H9 (cell line): ENCODE measurements around the gene SLC12A4. TPM values are rescaled to one million over a fixed set of nuclear protein-coding genes. Genes with fewer than 3 reads are reported as not detected.

Experiments
- DNase-seq: peaks from one replicate; pipeline ENCODE4 v3.0.0-alpha.2; 2017
- H2AFZ ChIP-seq: one replicate; pipeline ENCODE4 v1.6.1; 2013; ENCODE audit warnings: mild to moderate bottlenecking, low read length, control low read depth, moderate library complexity
- H2AK5ac ChIP-seq: 2 replicates; pipeline ENCODE4 v1.6.1; 2013; ENCODE audit warnings: low read length, control low read depth, mixed read lengths; ENCODE audit not compliant: insufficient read length
- H2BK120ac ChIP-seq: one replicate; pipeline ENCODE4 v1.6.1; 2013; ENCODE audit warnings: low read depth, mild to moderate bottlenecking, low read length, control low read depth, inconsistent platforms; ENCODE audit not compliant: poor library complexity, severe bottlenecking
- H2BK12ac ChIP-seq: 2 replicates; pipeline ENCODE4 v1.6.1; 2013; ENCODE audit warnings: low read length, control low read depth, mixed read lengths, low read depth; ENCODE audit not compliant: insufficient read length
- H2BK15ac ChIP-seq: 2 replicates; pipeline ENCODE4 v1.6.1; 2013; ENCODE audit warnings: low read depth, low read length, control low read depth
- H2BK20ac ChIP-seq: one replicate; pipeline ENCODE4 v1.6.1; 2013; ENCODE audit warnings: low read depth, mild to moderate bottlenecking, low read length, control low read depth, inconsistent platforms; ENCODE audit not compliant: poor library complexity, severe bottlenecking
- H2BK5ac ChIP-seq: 2 replicates; pipeline ENCODE4 v1.6.1; 2013; ENCODE audit warnings: low read length, control low read depth, mixed read lengths; ENCODE audit not compliant: insufficient read length
- H3K14ac ChIP-seq: 2 replicates; pipeline ENCODE4 v1.6.1; 2013; ENCODE audit warnings: low read length, control low read depth; ENCODE audit not compliant: insufficient read depth
- H3K18ac ChIP-seq: 2 replicates; pipeline ENCODE4 v1.6.1; 2013; ENCODE audit warnings: low read depth, mild to moderate bottlenecking, mixed read lengths, low read length, control low read depth; ENCODE audit not compliant: insufficient read length
- H3K23ac ChIP-seq: 2 replicates; pipeline ENCODE4 v1.6.1; 2013; ENCODE audit warnings: low read length, control low read depth, mixed read lengths, low read depth; ENCODE audit not compliant: insufficient read length
- H3K23me2 ChIP-seq: 2 replicates; pipeline ENCODE4 v1.6.1; 2013; ENCODE audit warnings: low read depth, mild to moderate bottlenecking, mixed read lengths, low read length, control low read depth; ENCODE audit not compliant: insufficient read length, poor library complexity, severe bottlenecking
- H3K27ac ChIP-seq: 2 replicates; pipeline ENCODE4 v1.5.1; 2013; ENCODE audit warnings: low read length, control low read depth, mixed read lengths, low read depth; ENCODE audit not compliant: insufficient read length
- H3K27me3 ChIP-seq: 2 replicates; pipeline ENCODE4 v1.6.1; 2013; ENCODE audit warnings: low read length, control low read depth, inconsistent platforms; ENCODE audit not compliant: insufficient read depth
- H3K4ac ChIP-seq: 2 replicates; pipeline ENCODE4 v1.6.1; 2013; ENCODE audit warnings: low read depth, mild to moderate bottlenecking, control low read depth, inconsistent platforms, low read length, moderate library complexity
- H3K4me1 ChIP-seq: 2 replicates; pipeline ENCODE4 v1.6.1; 2013; ENCODE audit warnings: low read length, control low read depth, inconsistent platforms; ENCODE audit not compliant: insufficient read depth
- H3K4me2 ChIP-seq: 2 replicates; pipeline ENCODE4 v1.6.1; 2013; ENCODE audit warnings: low read length, control low read depth, mixed read lengths; ENCODE audit not compliant: insufficient read length, insufficient read depth
- H3K56ac ChIP-seq: 2 replicates; pipeline ENCODE4 v1.6.1; 2013; ENCODE audit warnings: low read depth, mild to moderate bottlenecking, mixed read lengths, low read length, control low read depth; ENCODE audit not compliant: insufficient read length
- H3K79me1 ChIP-seq: 2 replicates; pipeline ENCODE4 v1.6.1; 2013; ENCODE audit warnings: low read depth, mild to moderate bottlenecking, moderate library complexity, low read length, control low read depth, inconsistent platforms; ENCODE audit not compliant: insufficient read depth, poor library complexity, severe bottlenecking
- H3K79me2 ChIP-seq: 2 replicates; pipeline ENCODE4 v1.6.1; 2013; ENCODE audit warnings: low read length, control low read depth, inconsistent platforms; ENCODE audit not compliant: insufficient read depth
- H3K9ac ChIP-seq: 2 replicates; pipeline ENCODE4 v1.6.1; 2013; ENCODE audit warnings: low read length, control low read depth, mixed read lengths; ENCODE audit not compliant: insufficient read length; ENCODE audit errors: extremely low read depth
- H3K9me3 ChIP-seq: one replicate; pipeline ENCODE4 v1.6.1; 2013; ENCODE audit warnings: low read depth, low read length, inconsistent platforms; ENCODE audit not compliant: control insufficient read depth
- H3T11ph ChIP-seq: one replicate; pipeline ENCODE4 v1.6.1; 2013; ENCODE audit warnings: mild to moderate bottlenecking, low read length, control low read depth, inconsistent platforms
- H4K20me1 ChIP-seq: one replicate; pipeline ENCODE4 v1.6.1; 2013; ENCODE audit not compliant: control insufficient read depth, insufficient read length, insufficient read depth
- H4K5ac ChIP-seq: 2 replicates; pipeline ENCODE4 v1.6.1; 2013; ENCODE audit warnings: low read depth, mild to moderate bottlenecking, mixed read lengths, low read length, control low read depth; ENCODE audit not compliant: insufficient read length
- H4K8ac ChIP-seq: replicated peaks from 2 replicates; pipeline ENCODE4 v1.6.1; 2013; ENCODE audit warnings: low read length, control low read depth, mixed read lengths, low read depth; ENCODE audit not compliant: insufficient read length
- H4K91ac ChIP-seq: 2 replicates; pipeline ENCODE4 v1.6.1; 2013; ENCODE audit warnings: low read depth, mild to moderate bottlenecking, moderate library complexity, mixed read lengths, low read length, control low read depth; ENCODE audit not compliant: insufficient read length
- H3K27ac Mint-ChIP-seq, 3 experiments: 2 replicates in 2 of 3; 3 replicates in 1 of 3; pipeline ENCODE4 v1.8.0; 2020 to 2021; ENCODE audit warnings: mixed read lengths in 3 of 3, mild to moderate bottlenecking in 1 of 3, moderate library complexity in 1 of 3
- H3K27me3 Mint-ChIP-seq: 2 replicates; pipeline ENCODE4 v1.8.0; 2021; ENCODE audit warnings: low read depth, mild to moderate bottlenecking, moderate library complexity, mixed read lengths
- H3K36me3 Mint-ChIP-seq, 3 experiments: 2 replicates in 2 of 3; 3 replicates in 1 of 3; pipeline ENCODE4 v1.8.0; 2020 to 2021; ENCODE audit warnings: low read depth in 3 of 3, mixed read lengths in 3 of 3; ENCODE audit not compliant: insufficient read depth in 1 of 3
- H3K4me1 Mint-ChIP-seq, 2 experiments: 2 replicates each; pipeline ENCODE4 v1.8.0; 2020; ENCODE audit warnings: mixed read lengths in 2 of 2
- H3K4me3 Mint-ChIP-seq, 2 experiments: 2 replicates in 1 of 2; 3 replicates in 1 of 2; pipeline ENCODE4 v1.8.0; 2020 to 2021; ENCODE audit warnings: mild to moderate bottlenecking in 2 of 2, mixed read lengths in 2 of 2, moderate library complexity in 1 of 2
- H3K9me3 Mint-ChIP-seq, 2 experiments: 2 replicates in 1 of 2; 3 replicates in 1 of 2; pipeline ENCODE4 v1.8.0; 2020; ENCODE audit warnings: mild to moderate bottlenecking in 2 of 2, mixed read lengths in 2 of 2, moderate library complexity in 1 of 2
- CTCF ChIP-seq: fragments of 200-600 bp; sonication (generic); conservative IDR thresholded peaks from 3 replicates; pipeline ENCODE4 v1.8.0; 2021; ENCODE audit warnings: antibody characterized with exemption, mild to moderate bottlenecking
- WGBS: extraction: QIAGEN DNeasy Blood & Tissue Kit; methylation state at CpG from one replicate; pipeline ENCODE4 v1.1.7; 2013; ENCODE audit warnings: missing lambda C conversion rate, low lambda C conversion rate, mixed read lengths; ENCODE audit not compliant: insufficient read length; ENCODE audit errors: extremely low coverage; 5-methylcytosine and 5-hydroxymethylcytosine counted together
- total RNA-seq: library from RNA; stranded (reverse); gene quantifications from 2 replicates; pipeline ENCODE4 v1.2.1, GENCODE V29; 2021

The SLC12A4 gene
- total RNA-seq, 1 experiment from 2014 or later = 46.7 TPM

- no peak for DNase-seq
- Mint-ChIP-seq H3K9me3 (no peaks in the 10 kb centered on the region), H3K27ac (peak overlapping the region; percentile 55 to 93 (median 79); a peak in 6 of 7 replicates), H3K27me3 (no peaks in the 10 kb centered on the region; the same call in 1 of the 2 replicates), H3K36me3 (peaks cover 5 to 21% (median 8%) of the 10 kb centered on the region in 3 experiments; a peak in 5 of 7 replicates), H3K4me3 (peak overlapping the region in 1 of 2 experiments; percentile 39; a peak in 1 of 5 replicates), H3K4me1 (peaks cover 19 to 23% of the 10 kb centered on the region in 2 experiments)
- Histone ChIP-seq H3K9ac (no peak overlapping the region), H3K23me2 (no peaks in the 10 kb centered on the region), H2AK5ac (no peak overlapping the region), H4K20me1 (no peaks in the 10 kb centered on the region), H3K27ac (no peak overlapping the region), H3K4ac (no peak overlapping the region), H3K79me1 (no peaks in the 10 kb centered on the region), H4K8ac (no peak overlapping the region), H2BK12ac (no peak overlapping the region), H3K9me3 (no peaks in the 10 kb centered on the region), H3K18ac (no peak overlapping the region), H2BK20ac (no peak overlapping the region), H4K5ac (no peak overlapping the region), H3K4me2 (no peak overlapping the region), H3K4me1 (peaks cover 7% of the 10 kb centered on the region; the same call in 1 of the 2 replicates), H3K23ac (no peak overlapping the region), H3T11ph (no peak overlapping the region), H2BK15ac (no peak overlapping the region), H2BK120ac (no peak overlapping the region), H3K56ac (no peak overlapping the region), H3K79me2 (no peaks in the 10 kb centered on the region), H4K91ac (no peak overlapping the region), H2AFZ (no peak overlapping the region), H2BK5ac (peak overlapping the region; percentile 32), H3K27me3 (no peaks in the 10 kb centered on the region), H3K14ac (no peak overlapping the region; the same call in 1 of the 2 replicates)
- TF ChIP-seq CTCF = no peak
- no CpG with 5 or more reads among the region's 6 CpGs for WGBS
These were observed 51.1 kb downstream of the SLC12A4 start for GRCh38 chr16:67917140-67917851.
